H7 (cell line): ENCODE results near the gene HINT1. TPM values are rescaled to one million over a fixed set of nuclear protein-coding genes. Genes with fewer than 3 reads are reported as not detected.
"Not testable (repeated sequence)": the region's sequence is repeated elsewhere in the genome, so short reads cannot be mapped to it uniquely, and the experiment has no call there.

Source experiments
- DNase-seq: peaks from one replicate; pipeline ENCODE4 v3.0.0; 2012
- H3K27me3 ChIP-seq: 2 replicates; pipeline ENCODE4 v1.6.0; 2011; ENCODE audit warnings: mild to moderate bottlenecking, low read length; ENCODE audit not compliant: control insufficient read depth, insufficient read depth
- H3K36me3 ChIP-seq: replicated peaks from 2 replicates; pipeline ENCODE4 v1.5.1; 2011; ENCODE audit warnings: low read length; ENCODE audit not compliant: control insufficient read depth, insufficient read depth
- H3K4me3 ChIP-seq: 2 replicates; pipeline ENCODE4 v1.5.1; 2011; ENCODE audit warnings: low read depth, mild to moderate bottlenecking, control low read depth, low read length, moderate library complexity; ENCODE audit not compliant: insufficient read depth
- total RNA-seq: library from RNA; depleted of rRNA; stranded (reverse); fragments of >200 nt; shearing (Covaris generic); gene quantifications from 2 replicates; pipeline ENCODE4 v1.2.3, GENCODE V29; 2014

The HINT1 gene
- total RNA-seq, 1 experiment from 2014 or later: 330 TPM

DNA sequence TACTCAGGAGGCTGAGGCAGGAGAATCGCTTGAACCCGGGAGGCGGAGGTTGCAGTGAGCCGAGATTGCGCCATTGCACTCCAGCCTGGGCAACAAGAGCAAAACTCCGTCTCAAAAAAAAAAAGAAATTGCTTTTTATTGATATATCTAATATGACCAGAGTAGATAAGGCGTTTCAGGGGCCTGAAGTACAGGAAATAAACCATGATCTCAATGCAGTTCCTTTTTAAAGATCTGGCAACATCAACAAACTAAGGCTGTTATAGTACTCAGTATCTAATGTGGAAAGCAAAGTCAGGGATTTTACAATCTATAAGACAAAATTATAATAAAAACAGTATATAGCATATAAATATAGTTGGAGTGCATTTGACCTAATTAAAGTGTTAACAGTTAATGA, 28.8 kb upstream of the HINT1 start:
- H3K27me3 ChIP-seq, H3K36me3 ChIP-seq, H3K4me3 ChIP-seq, DNase-seq: not testable (repeated sequence)

DNA sequence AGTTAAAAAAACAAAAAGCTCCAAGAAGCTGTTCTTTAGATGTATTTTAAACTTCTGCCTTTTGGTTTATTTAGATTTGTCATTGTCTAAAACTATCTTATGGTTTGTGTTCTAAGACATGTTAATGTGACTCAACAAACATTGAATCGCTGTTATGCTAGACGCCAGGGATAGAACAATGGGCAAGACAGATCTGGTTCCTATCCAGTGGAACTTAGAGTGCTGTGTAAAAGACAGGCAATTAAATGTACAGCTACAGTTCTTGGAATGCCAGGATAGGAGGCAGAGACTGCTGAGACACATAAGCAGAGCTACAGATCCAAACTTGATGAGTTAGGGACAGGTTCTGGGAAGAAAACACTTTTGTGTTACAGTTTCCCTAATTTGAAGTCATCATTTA, 28.1 kb upstream of the HINT1 start:
- DNase-seq: no peak
- Histone ChIP-seq H3K4me3 (no peak overlapping the region), H3K36me3 (no peaks in the 10 kb centered on the region), H3K27me3 (no peaks in the 10 kb centered on the region)

DNA sequence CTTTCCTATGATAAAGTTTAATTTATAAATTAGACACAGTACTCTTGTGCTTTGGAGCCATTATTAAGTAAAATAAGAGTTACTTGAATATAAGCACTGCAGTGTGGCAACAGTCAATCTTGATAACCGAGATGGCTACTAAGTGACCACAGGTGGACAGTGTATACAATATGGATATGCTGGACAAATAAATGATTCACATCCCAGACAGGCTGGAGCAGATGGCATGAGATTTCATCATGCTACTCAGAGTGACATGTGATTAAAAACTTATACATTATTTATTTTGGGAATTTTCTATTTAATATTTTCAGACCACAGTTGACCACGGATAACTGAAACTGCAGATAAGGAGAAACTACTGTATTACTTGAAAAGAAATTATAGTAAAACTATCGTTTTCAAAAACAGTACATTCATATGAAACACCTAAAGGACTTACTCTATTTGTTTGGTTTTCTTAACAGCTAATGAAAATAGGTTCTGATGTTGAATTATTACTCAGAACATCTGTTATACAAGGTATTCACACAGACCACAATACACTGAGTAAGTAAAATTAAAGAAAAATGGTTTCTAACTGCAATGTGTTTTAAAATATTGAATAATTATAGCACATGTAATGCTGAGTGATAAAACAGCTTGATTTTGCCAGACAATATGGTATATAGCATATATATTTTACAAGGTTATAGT, 21.7 kb upstream of the HINT1 start:
- Histone ChIP-seq H3K27me3 (no peaks in the 10 kb centered on the region), H3K36me3 (no peaks in the 10 kb centered on the region), H3K4me3 (no peak overlapping the region)
- DNase-seq: no peak

DNA sequence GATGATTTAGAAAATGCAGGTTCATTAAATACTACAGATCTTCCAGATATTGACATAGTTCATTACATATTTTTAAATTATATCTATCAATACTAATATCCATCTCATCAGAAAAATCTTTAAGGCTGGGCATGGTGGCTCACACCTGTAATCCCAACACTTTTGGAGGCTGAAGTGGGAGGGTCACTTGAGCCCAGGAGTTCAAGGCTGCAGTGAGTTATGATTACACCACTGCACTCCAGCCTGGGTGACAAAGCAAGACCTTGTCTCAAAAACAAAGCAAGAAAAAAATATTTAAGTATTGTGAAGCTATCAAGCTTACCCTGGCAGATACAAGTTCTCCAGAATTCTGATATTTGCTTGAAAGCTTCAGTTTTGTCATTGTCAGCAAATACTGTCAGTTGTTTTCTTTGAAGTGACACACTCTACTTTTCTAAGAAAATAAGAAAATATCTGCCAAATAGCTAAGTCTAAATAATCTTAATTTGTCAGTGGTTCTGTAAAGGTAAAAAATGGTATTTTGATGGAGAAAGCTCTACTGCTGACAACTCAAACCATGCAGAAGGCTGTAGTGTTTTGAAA, 20.6 kb upstream of the HINT1 start:
- no peak for DNase-seq
- H3K36me3 ChIP-seq: no peaks in the 10 kb centered on the region
- no peak overlapping the region for H3K4me3 ChIP-seq
- no peaks in the 10 kb centered on the region for H3K27me3 ChIP-seq

DNA sequence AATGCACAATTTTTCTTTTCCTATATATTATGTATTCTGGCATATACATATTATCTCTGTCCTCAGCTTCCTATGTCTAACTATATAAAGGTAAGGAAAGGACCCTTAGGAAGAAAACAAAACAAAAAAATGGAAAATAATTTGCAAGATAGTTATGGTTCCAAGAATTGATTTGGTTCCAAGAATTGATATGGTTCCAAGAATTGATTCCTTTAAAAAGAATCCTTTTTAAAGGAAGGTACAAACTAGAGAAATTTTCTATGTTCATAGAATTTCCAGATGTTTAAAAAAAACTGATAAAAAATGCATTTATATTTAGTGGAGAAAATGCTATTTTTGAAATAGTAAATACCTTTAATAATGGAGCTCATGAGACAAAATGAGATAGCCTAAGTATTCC, 17.8 kb upstream of the HINT1 start:
- DNase-seq: no peak
- Histone ChIP-seq H3K36me3 (no peaks in the 10 kb centered on the region), H3K4me3 (no peak overlapping the region)

DNA sequence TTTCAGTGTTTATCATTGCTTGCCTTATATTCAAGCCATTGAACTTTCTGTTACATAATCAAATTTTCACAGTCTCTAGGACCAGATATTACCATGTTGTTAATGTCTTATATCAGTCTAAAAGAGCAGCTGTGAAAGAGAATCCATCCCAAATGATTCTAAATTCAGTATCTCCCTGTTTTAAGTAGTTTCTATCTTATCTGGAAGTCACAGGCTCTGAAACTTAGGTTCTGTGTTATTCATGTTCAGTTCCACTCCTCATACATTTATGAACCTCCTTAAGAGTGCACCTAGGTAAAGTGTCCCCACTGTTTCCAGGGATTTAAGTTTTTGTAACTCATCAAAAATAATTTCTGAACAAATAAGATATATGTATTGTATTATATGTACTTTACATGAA, 15.4 kb upstream of the HINT1 start:
- no peak for DNase-seq
- Histone ChIP-seq H3K36me3 (no peaks in the 10 kb centered on the region), H3K4me3 (no peak overlapping the region), H3K27me3 (no peaks in the 10 kb centered on the region)

More for the DNA sequence above, 17.8 kb upstream of the HINT1 start:
- H3K27me3 ChIP-seq: no peaks in the 10 kb centered on the region

DNA sequence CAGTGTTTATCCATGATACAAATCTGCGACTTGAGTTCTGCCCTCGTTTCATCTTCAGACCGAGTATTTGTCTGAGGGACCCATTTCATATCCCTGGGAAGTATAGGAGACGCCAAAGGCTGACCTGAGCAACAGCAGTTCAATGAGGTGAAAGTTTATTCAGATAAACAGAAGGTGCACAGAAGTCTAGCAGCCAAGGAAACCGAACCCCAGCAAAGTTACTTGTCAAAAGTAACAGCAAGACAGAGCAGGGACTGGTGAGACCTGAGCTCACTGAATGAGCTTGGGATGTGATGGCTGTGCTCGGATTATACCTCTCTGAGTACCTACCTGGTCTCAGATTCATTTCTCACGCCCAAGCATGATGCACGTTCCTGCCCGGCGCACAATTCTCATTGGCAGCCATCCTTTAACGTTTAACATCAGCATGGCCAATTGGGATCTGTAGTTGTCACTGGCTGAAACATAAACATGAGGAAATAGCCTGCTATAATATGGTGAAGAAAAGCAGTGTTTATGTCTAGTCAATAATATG, 6.3 kb upstream of the HINT1 start:
- no peaks in the 10 kb centered on the region for H3K27me3 ChIP-seq
- DNase-seq: no peak
- H3K36me3 ChIP-seq: no peaks in the 10 kb centered on the region
- peak overlapping the region; percentile 74 for H3K4me3 ChIP-seq

DNA sequence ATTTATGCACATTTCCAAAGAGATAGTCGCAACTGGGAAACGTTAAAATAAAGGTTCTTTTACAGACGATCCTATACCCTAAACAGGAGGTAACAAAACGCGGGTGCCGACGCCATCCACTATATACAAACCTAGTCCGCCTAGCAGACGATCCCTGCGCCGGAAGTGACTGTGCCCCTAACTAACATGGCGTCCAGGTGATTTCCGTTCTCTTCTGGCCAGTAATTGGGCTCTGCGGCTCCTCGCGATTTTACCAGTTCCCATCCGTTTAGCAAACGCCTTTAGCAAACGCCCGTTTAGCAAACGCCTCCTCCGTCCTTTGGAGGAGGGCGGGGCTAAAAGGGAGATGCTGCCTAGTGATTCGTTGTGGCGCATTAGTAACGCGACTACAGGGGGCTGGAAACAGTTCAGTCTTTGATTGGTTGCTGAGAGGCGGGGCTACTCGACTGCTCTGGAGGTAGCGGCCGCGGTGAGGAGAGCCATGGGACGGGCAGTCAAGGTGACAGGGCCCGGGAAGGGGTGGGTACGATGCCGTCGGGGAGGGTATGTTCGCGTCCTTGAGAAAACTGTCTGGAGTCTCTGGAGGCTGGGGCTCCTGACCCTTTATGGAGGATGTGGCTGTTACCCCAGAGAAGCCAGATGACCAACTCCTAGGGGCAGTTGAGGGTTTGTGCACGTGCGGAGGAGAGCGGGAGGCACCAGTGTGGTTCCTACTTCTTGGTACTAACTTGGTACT, 5.7 kb upstream of the HINT1 start, which contains the start of gene LYRM7:
Gene LYRM7, plus strand, starts transcription at position 405 of the 736 bp plus-strand sequence. Its CDS starts 77 bp downstream, at position 482.
- peak within 1 kb of the TSS; percentile 74 for H3K4me3 ChIP-seq
- no peaks in the 10 kb centered on the region for H3K36me3 ChIP-seq
- DNase-seq: peak; percentile 83
- no peaks in the 10 kb centered on the region for H3K27me3 ChIP-seq

DNA sequence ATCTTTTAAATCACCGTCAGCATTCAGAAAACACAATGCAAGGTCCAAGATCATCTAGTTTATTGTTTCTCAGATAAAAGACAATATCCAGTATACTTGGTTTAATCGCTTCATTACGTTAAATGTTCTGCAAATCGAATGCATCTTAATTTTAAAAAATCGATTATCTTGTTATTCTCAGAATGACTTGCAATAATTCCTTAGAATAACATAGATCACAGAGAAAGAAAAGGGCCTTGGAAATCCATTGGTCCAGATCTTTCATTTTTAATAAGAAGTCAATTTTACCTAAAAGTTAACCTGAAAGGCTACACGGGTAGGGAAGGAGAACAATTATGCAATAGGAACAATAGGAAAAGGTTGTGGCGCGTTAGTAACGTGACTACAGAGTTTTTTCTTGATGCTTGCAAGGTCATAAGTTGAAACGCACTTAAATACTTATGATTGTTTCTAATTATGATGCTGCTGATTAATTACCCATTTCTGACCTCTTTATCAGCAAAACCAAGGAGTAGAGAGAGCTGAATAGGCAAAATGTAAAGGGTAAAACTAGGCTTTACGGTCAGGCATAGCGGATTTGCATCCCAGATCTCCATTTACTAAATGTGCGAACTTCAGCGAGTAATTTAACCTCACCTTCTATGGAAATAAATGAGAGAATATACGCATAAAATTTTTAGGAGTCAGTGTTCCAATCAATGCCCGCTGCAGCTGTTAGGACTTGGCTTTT, 4.9 kb upstream of the HINT1 start:
- Histone ChIP-seq H3K27me3 (no peaks in the 10 kb centered on the region), H3K4me3 (peak overlapping the region; percentile 51), H3K36me3 (no peaks in the 10 kb centered on the region)
- no peak for DNase-seq

DNA sequence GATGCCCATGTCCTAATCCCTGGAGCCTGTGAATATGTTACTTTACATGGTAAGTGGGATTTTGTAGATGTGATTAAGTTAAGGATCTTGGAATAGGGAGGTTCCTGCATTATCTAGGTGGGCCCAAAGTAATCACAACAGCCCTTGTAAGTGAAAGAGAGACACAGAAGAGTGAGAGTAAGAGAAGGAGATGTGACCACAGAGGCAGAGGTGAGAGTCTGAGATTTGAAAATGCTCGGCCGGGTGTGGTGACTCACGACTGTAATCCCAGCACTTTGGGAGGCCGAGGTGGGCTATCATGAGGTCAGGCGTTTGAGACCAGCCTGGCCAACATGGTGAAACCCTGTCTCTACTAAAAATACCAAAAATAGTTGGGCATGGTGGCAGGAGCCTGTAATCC, 2.6 kb upstream of the HINT1 start:
- no peaks in the 10 kb centered on the region for H3K27me3 ChIP-seq
- DNase-seq: no peak
- H3K4me3 ChIP-seq: no peak overlapping the region
- peaks cover 2% of the 10 kb centered on the region for H3K36me3 ChIP-seq

DNA sequence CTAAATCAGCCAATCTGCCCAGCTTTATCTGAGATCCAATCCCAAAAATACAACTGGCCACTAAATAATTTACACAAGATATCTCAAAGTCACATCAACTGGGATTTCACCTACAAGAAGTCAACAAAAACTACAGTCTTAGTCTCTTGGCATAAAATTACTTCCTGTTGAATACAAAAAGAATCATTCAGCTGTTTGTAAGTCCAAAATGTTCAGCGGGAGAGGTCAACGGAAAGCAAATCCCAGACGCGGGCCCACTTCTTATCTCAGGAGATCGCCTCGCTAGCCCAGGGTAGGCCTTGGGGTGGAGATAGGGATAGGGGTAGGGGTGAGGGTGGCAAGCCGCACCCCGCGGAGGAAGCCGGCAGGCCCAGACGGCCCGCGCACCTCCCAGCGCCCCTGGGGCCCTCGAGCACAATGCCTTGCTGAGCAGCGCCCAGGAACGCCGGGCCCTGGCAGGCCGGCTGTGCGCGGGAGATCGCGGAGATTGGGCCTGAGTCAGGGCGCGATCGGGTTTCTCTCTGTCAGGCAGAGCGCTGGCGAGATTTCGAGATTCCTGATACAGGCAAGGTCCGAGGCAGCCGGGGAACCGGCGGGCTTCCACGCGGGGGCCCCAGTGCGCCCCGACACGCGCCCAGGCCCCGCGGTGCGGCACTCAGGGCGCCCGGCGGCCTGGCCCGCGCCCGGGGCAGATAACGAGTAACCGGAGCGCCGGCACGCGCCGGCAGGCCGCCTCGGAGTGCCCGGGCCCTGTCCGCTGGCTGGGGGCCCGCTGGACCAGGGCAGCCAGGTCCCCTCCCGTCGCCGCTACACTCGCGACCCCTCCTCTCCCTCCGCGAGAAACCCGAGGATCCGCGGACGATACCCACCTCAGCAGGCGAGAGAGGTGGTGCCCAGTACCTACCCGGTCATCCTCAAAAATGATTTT, 601 bp downstream of the HINT1 start:
- no peaks in the 10 kb centered on the region for H3K27me3 ChIP-seq
- peak overlapping the region; percentile 93 for H3K4me3 ChIP-seq
- H3K36me3 ChIP-seq: peaks cover 13% of the 10 kb centered on the region
- peak; percentile 83 for DNase-seq

DNA sequence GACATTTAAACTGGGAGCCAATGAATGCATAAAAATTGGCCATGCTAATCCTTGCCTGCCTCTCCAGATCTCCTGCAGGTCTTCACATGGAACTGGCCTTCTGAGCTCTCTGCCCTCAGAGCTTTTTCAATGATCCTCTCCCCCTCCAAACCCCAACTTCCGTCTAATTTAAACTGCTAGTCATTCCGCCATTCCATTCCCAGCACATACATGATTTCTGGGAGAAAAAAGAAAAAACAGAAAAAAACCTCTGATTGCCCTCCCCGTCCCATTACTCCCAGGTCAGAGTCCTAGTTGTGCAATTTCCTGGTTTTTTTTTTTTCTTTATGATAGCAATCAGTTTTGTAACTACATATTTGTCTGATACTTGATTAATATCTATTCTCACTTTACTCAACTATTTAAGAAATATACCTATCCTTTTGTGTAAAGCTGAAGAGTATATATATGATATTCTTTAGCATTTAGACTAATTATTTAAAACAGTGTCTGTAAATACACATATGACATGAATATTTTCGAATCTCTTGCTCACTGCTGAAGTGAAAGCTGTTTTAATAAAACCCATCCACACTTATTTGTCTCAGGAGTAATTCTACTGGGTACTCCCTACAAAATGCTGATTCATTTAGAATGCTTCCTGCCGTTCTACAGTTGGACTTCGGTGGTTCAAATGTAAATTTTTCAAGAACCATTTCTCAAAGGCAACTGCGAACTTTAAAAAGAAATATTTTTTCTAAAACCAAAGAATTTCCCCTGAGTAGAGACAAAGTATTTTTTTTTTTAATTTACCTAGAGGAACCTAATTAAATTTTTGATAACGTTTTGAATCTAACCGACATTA, 1.6 kb downstream of the HINT1 start:
- no peaks in the 10 kb centered on the region for H3K27me3 ChIP-seq
- peaks cover 14% of the 10 kb centered on the region for H3K36me3 ChIP-seq
- DNase-seq: no peak
- H3K4me3 ChIP-seq: peak overlapping the region; percentile 93

DNA sequence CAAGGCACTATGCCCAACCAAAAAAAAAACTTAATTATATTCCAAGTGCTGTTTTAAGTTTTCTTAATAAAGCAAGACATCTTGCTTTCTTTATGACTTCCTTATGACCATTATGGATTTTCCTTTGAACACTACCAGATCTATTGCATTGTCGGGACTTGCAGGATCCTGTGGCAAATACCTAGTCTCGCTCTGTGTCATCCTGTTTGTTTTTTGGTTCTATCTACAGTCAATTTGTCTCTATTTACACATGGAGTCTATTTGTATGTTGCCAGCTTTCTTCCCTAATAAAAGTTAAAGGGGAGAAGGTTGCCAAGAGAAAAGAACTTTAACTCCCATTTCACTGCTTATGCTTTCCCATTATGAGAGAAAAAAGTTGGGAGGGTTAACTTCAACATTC, 4.9 kb downstream of the HINT1 start:
- DNase-seq: no peak
- Histone ChIP-seq H3K4me3 (no peak overlapping the region), H3K36me3 (peaks cover 14% of the 10 kb centered on the region), H3K27me3 (no peaks in the 10 kb centered on the region)
